Epithelial cell of esophagus (primary cell): ENCODE results near the gene NUDT22.

Experiments used
- DNase-seq: peaks from one replicate; pipeline ENCODE4 v3.0.0; 2010; ENCODE audit warnings: low read depth
- H3K4me3 ChIP-seq: 2 replicates; pipeline ENCODE4 v1.5.1; 2011; ENCODE audit warnings: mild to moderate bottlenecking, low read length, control low read depth
- TF ChIP-seq, protein P1 (sequence below): IDR thresholded peaks from 2 replicates; pipeline ENCODE4 v1.5.1; 2011; ENCODE audit warnings: low read depth, mild to moderate bottlenecking, low read length, control low read depth, inconsistent platforms; ENCODE audit not compliant: insufficient read depth; ENCODE audit errors: missing control alignments

The NUDT22 gene

DNA sequence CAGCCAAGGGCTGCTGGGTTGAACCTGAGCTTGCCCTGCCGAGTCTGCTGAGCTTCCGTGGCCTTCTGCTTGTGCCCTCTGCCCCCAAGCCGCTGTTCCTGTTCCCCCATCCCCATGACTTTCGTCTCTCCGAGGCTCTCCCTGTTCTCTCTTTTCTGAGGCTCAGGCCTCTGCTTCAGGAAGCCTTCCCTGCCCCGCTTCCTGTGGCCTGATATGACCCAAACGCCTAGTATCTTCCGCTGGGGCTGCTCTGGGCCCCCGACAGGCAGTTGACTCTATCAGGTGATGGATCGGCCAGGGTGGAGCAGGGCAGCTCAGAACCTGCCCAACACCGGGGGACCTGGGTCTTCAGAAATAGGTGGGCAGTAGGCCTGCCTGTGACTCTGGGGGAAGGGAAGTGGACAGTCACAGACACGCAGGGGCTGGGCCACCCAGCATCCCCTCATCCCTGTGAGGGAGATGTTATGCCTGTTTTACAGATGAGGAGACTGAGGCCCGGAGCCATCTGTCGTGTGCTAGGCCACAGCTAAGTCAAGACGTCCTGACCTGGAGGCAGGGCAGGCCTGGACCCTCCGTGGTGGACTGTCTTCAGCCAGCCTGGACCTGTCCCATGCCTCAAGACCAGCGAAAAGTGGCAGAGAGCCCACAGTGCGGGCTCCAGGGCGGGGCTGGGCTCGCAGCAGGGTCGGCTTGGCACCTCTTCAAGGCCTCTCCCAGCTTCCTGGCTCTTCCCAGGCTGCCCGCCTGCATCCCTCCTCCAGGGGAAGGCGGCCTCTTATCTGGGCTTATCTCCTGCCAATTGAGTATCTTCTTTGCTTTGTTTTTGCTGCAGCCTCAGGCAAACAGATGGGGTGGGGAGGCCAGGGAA, 42.2 kb downstream of the NUDT22 start:
- no peak overlapping the region for H3K4me3 ChIP-seq
- TF ChIP-seq, protein P1, sequence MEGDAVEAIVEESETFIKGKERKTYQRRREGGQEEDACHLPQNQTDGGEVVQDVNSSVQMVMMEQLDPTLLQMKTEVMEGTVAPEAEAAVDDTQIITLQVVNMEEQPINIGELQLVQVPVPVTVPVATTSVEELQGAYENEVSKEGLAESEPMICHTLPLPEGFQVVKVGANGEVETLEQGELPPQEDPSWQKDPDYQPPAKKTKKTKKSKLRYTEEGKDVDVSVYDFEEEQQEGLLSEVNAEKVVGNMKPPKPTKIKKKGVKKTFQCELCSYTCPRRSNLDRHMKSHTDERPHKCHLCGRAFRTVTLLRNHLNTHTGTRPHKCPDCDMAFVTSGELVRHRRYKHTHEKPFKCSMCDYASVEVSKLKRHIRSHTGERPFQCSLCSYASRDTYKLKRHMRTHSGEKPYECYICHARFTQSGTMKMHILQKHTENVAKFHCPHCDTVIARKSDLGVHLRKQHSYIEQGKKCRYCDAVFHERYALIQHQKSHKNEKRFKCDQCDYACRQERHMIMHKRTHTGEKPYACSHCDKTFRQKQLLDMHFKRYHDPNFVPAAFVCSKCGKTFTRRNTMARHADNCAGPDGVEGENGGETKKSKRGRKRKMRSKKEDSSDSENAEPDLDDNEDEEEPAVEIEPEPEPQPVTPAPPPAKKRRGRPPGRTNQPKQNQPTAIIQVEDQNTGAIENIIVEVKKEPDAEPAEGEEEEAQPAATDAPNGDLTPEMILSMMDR, result no peak
- peak; percentile 40 for DNase-seq

DNA sequence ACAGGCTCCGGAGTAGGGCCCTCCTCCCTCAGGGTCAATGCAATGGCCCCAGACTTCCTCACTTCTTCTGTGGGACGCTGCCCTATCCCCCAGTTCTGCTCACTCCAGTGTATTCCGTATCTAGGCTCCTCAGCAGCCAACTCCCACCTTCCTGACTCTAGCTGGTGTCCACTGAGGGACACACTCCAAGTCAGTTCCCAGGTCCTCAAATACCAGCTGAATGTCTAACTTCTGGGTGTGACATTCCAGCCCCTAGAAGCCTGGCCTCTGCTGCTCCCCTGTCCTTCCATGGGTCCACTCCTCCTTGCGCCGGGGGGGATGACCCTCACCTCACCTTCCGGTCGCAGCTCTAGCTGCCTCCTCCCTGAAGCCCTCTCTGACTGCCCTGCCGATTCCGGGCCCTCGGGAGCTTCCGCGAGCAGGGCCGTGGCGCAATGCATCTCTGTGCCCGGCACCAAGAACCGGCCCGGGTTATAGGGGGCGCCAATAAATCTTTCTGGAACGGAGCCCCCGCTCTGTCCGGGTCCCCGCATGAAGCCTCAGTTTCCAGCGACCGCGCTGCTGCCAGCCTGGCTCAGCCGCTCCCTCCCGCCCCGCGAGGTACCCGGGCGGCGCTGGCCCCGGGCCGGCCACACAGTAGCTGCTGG, 42.9 kb downstream of the NUDT22 start:
- H3K4me3 ChIP-seq, result peak overlapping the region; percentile 59
- TF ChIP-seq, protein P1, result no peak
- peak; percentile 35 for DNase-seq

DNA sequence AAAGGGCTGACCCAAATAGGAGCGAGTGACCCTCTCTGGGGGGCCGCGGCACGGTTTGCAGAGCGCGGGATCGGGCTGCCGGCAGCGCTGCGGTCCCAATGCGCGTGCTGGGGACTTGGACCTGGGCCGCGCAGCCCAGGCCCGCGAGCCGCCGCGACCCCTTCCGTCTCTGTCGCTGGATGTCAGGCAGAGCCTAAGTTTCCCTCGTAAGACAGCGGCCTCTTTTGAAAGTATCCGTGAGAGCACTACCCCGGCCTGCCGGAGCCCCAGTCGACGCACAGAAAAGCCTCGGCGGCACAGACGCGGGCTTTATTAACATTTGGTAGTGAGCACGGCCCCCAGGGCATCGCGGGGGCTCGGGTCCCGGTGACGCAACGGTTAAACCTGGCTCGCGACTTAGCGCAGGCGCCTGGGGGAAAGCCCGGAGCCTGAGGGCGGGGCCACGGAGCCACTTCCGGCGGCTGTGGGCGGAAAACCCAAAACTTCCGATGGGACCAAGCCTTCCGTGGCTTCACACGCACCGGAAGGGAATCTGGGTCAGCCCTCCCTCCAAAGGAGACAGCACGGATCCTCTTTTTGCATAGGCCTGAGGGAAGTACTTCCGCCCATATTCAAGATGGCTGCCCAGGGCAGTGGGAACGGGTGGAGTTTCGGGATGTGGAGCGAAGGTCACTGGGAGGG, 43.6 kb downstream of the NUDT22 start:
- TF ChIP-seq, protein P1, result peak; percentile 2
- H3K4me3 ChIP-seq, result peak overlapping the region; percentile 59
- peak; percentile 100 for DNase-seq

DNA sequence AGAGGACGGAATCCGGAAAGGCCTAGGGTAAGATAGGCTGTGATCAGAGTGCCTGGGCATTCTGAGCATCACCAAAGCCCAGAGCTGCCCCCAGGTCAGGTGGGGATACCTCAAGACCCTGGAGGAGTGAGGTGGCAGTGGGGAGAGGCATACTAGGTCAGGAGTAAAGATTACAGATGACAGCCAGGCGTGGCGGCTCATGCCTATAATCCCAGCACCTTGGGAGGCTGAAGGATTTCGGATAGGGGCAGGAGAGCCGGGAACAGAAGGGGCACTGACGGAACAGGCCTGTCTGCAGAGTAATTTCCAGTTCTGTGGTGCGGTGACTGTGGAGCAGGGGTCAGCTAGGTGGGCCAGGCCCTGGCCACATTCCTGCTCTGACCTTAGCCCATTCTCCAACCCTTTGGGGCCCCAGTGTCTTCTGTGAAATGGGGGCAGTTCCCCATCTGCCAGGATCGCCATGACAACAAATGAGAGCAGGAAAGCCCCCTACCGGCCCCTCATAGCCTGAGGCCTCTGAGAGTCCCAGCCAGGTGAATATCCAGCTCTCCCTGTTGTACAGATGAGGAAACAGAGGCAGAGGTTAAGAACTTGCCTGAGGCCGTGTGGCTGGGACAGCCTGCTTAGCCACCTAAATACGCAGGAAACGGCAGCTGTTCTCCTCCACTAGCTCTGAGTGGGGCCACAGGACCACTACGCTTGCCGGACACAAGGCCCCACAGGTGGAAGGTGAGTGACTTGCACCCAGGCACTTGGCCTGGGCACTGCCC, 49.1 kb downstream of the NUDT22 start:
- no peak for DNase-seq
- no peak overlapping the region for H3K4me3 ChIP-seq
- TF ChIP-seq, protein P1, result no peak

DNA sequence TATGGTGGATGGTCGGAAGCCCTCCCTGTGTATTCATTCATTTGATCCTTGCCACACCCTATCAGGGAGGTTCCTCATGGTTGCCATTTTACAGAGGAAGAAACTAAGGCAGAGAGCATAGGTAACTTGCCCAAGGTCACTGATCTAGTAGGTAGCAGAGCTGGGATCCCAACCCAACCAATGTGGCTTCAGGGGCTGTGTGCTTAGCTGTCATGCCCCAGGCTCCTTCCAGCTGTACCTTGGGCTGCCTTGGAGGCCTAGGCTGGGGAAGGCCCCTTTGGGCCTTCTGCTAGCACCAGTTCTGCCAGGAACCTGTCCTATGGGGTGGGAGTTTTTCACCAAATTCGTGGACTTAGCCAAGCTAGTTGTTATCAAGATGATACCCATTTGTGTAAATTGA, 49.8 kb downstream of the NUDT22 start:
- TF ChIP-seq, protein P1, result no peak
- DNase-seq, result no peak
- no peak overlapping the region for H3K4me3 ChIP-seq

DNA sequence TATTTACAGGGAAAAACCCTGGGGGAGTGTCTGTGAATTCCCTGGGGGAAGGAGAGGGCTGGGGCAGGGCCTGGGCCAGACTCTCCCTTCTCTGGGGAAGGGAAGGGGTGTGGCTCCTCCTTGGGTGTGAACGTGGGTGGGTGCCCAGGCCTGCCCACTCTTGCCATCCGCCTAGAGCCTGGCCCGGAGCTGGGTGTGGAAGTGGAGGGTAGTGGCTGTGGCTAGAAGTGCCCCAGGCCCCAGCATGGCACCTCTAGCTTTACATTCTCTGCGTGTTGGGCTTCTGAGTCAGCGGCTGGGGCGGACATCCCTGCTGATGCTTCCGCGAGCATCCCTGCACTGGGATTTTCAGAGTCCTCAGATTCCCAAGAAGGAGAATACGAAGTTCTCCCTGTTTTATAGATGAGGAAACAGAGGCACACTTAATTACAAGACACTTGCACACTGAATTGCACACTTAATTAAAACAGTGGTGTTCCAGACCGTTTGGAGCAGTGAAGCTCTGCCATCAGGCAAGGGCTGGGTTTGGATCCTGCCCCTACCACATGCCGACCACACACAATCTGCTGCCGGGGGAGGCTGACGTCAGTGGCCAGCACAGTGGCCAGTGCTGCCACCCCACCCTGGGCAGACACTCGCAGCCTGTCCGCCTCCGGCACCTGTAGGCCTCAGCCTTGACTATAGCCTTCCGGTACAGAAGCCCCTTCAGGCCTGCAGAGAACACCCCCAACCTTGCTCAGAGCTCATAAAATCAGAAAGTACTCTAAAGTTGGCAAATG, 50.8 kb downstream of the NUDT22 start:
- TF ChIP-seq, protein P1, result no peak
- peak; percentile 96 for DNase-seq

More for the DNA sequence above, 50.8 kb downstream of the NUDT22 start:
- H3K4me3 ChIP-seq, result no peak overlapping the region
